ENCODE results near the gene TYMP. TPM values are rescaled to one million over a fixed set of nuclear protein-coding genes. Genes with fewer than 3 reads are reported as not detected.

Gene TYMP
- total and polyA plus RNA-seq, 8 donors, result 14.3 to 162 (median 70.2) TPM

- Histone ChIP-seq H3K4me1 (peaks cover 36 to 60% (median 57%) of the 10 kb centered on the region in 4 donors), H3K27ac (peak overlapping the region; percentile 92 to 98 (median 94)), H3K27me3 (peaks cover 0 to 6% (median 0%) of the 10 kb centered on the region in 3 donors), H3K4me3 (peak overlapping the region; percentile 63 to 86 (median 80)), H3K36me3 (peaks cover 28 to 47% (median 45%) of the 10 kb centered on the region in 4 donors), H3K9me3 (no peaks in the 10 kb centered on the region)
- DNase-seq, result no peak
- intact Hi-C loops (cut with DNase I; ENCODE audit: low total_unique reads), result no loop called here
- TF ChIP-seq CTCF (IDR thresholded peaks at IDR 0.05) (no peak), POLR2A (IDR thresholded peaks at IDR 0.05) (no peak), POLR2AphosphoS5 (IDR thresholded peaks at IDR 0.05) (no peak), EP300 (IDR thresholded peaks at IDR 0.05) (no peak)
- WGBS, 5 donors, result 3 to 7% (median 4%) methylated on average over 16 to 19 of the region's 19 CpGs
Measured at GRCh38 chr22:50524676-50525103, 5.1 kb downstream of the TYMP start.

GRCh38 chr22:50523806-50524675 is 5.8 kb downstream of the TYMP start:
- Histone ChIP-seq H3K9me3 (no peaks in the 10 kb centered on the region), H3K27ac (peak overlapping the region in 4 of 5 donors; percentile 92 to 98 (median 94)), H3K36me3 (peaks cover 35 to 53% (median 51%) of the 10 kb centered on the region in 4 donors), H3K4me3 (peak overlapping the region; percentile 63 to 86 (median 80)), H3K27me3 (no peaks in the 10 kb centered on the region), H3K4me1 (peaks cover 30 to 53% (median 51%) of the 10 kb centered on the region in 4 donors)
- DNase-seq, result peak in 1 of 2 donors; percentile 38
- 43 to 76% (median 73%) methylated on average over 6 to 25 of the region's 25 CpGs for WGBS, 5 donors
- TF ChIP-seq POLR2AphosphoS5 (IDR thresholded peaks at IDR 0.05) (no peak), CTCF (IDR thresholded peaks at IDR 0.05) (no peak), POLR2A (IDR thresholded peaks at IDR 0.05) (no peak), EP300 (IDR thresholded peaks at IDR 0.05) (no peak)
- intact Hi-C loops (cut with DNase I; ENCODE audit: low total_unique reads), result no loop called here

- no peak for DNase-seq
- Histone ChIP-seq H3K36me3 (peaks cover 40 to 59% (median 57%) of the 10 kb centered on the region in 4 donors), H3K4me3 (no peak overlapping the region), H3K9me3 (no peaks in the 10 kb centered on the region), H3K27ac (no peak overlapping the region), H3K27me3 (no peaks in the 10 kb centered on the region), H3K4me1 (peaks cover 29 to 47% (median 45%) of the 10 kb centered on the region in 4 donors)
- TF ChIP-seq POLR2A (IDR thresholded peaks at IDR 0.05) (no peak), CTCF (IDR thresholded peaks at IDR 0.05) (no peak), EP300 (IDR thresholded peaks at IDR 0.05) (no peak), POLR2AphosphoS5 (IDR thresholded peaks at IDR 0.05) (no peak)
- WGBS, 5 donors, result 87 to 92% (median 90%) methylated on average over 14 to 16 of the region's 16 CpGs
- intact Hi-C loops (cut with DNase I; ENCODE audit: low total_unique reads), result no loop called here
Measured at GRCh38 chr22:50523458-50523805, 6.4 kb downstream of the TYMP start.

- no peak overlapping the region for H3K27ac ChIP-seq
- no peaks in the 10 kb centered on the region for H3K27me3 ChIP-seq
- no peak for DNase-seq
- H3K4me3 ChIP-seq, result no peak overlapping the region
- peaks cover 45 to 64% (median 62%) of the 10 kb centered on the region in 4 donors for H3K36me3 ChIP-seq
- TF ChIP-seq POLR2A (IDR thresholded peaks at IDR 0.05), result no peak
- TF ChIP-seq POLR2AphosphoS5 (IDR thresholded peaks at IDR 0.05), result no peak
- no peak for TF ChIP-seq CTCF (IDR thresholded peaks at IDR 0.05)
- no peak for TF ChIP-seq EP300 (IDR thresholded peaks at IDR 0.05)
- intact Hi-C loops (cut with DNase I; ENCODE audit: low total_unique reads), result no loop called here
- WGBS, 5 donors, result 83 to 87% (median 85%) methylated on average over 12 to 22 of the region's 22 CpGs
- peaks cover 29 to 44% (median 41%) of the 10 kb centered on the region in 4 donors for H3K4me1 ChIP-seq
- no peaks in the 10 kb centered on the region for H3K9me3 ChIP-seq
Measured at GRCh38 chr22:50522806-50523438, 6.9 kb downstream of the TYMP start.
